HG03457 (cell line): Measurements from ENCODE around the gene NRN1.
"Not testable (repeated sequence)": the region's sequence is repeated elsewhere in the genome, so short reads cannot be mapped to it uniquely, and the experiment has no call there.

Experiments used
- ATAC-seq: cut with Tn5 transposase; IDR thresholded peaks from one replicate; pipeline ENCODE4 v1.9.1; 2021; ENCODE audit warnings: moderate number of reproducible peaks; ENCODE audit not compliant: unreplicated experiment

NRN1 gene

GRCh38 chr6:5984150-5985089, 22.3 kb downstream of the NRN1 start:
- ATAC-seq = no peak

- no peak for ATAC-seq
Measured at GRCh38 chr6:5981126-5982026, 25.3 kb downstream of the NRN1 start.

GRCh38 chr6:5979650-5980420, 26.9 kb downstream of the NRN1 start:
- ATAC-seq = no peak

- no peak for ATAC-seq
Measured at GRCh38 chr6:5976811-5977210, 29.9 kb downstream of the NRN1 start.

- no peak for ATAC-seq
Measured at GRCh38 chr6:5968817-5969734, 37.6 kb downstream of the NRN1 start.

- not testable (repeated sequence) for ATAC-seq
Measured at GRCh38 chr6:5968036-5968435, 38.7 kb downstream of the NRN1 start.

GRCh38 chr6:5967594-5967993, 39.1 kb downstream of the NRN1 start:
- no peak for ATAC-seq

GRCh38 chr6:5962794-5963193, 43.9 kb downstream of the NRN1 start:
- ATAC-seq = no peak

- no peak for ATAC-seq
Measured at GRCh38 chr6:5961836-5962235, 44.9 kb downstream of the NRN1 start.

GRCh38 chr6:5960456-5960855, 46.3 kb downstream of the NRN1 start:
- ATAC-seq = no peak

GRCh38 chr6:5958921-5959320, 47.8 kb downstream of the NRN1 start:
- ATAC-seq = no peak

GRCh38 chr6:5956939-5957338, 49.8 kb downstream of the NRN1 start:
- no peak for ATAC-seq

- no peak for ATAC-seq
Measured at GRCh38 chr6:5950361-5950785, 56.4 kb downstream of the NRN1 start.
